Trophoblast cell (in vitro differentiated cells and primary cell): ENCODE measurements around the gene WDTC1.

Experiments used
- DNase-seq, 2 donors: peaks; one replicate each; pipeline ENCODE4 v3.0.0-alpha.2; 2016
- H2AFZ ChIP-seq: 2 replicates; pipeline ENCODE4 v1.6.1; 2013; ENCODE audit warnings: low read length, moderate library complexity, mild to moderate bottlenecking; ENCODE audit not compliant: insufficient read depth, poor library complexity
- H2AK5ac ChIP-seq: 2 replicates; pipeline ENCODE4 v1.6.1; 2013; ENCODE audit warnings: mild to moderate bottlenecking, low read length
- H2BK120ac ChIP-seq: 2 replicates; pipeline ENCODE4 v1.6.1; 2013; ENCODE audit warnings: low read length, mild to moderate bottlenecking, moderate library complexity; ENCODE audit not compliant: insufficient read depth, poor library complexity
- H2BK12ac ChIP-seq: 2 replicates; pipeline ENCODE4 v1.6.1; 2013; ENCODE audit warnings: mild to moderate bottlenecking, low read length, moderate library complexity
- H2BK5ac ChIP-seq: 2 replicates; pipeline ENCODE4 v1.6.1; 2013; ENCODE audit warnings: low read length, low read depth, moderate library complexity, mild to moderate bottlenecking; ENCODE audit not compliant: poor library complexity
- H3K14ac ChIP-seq: 2 replicates; pipeline ENCODE4 v1.6.1; 2013; ENCODE audit warnings: mild to moderate bottlenecking, low read length
- H3K18ac ChIP-seq: 2 replicates; pipeline ENCODE4 v1.6.1; 2013; ENCODE audit warnings: mild to moderate bottlenecking, low read length
- H3K23ac ChIP-seq: 2 replicates; pipeline ENCODE4 v1.6.1; 2013; ENCODE audit warnings: low read length
- H3K27ac ChIP-seq: 2 replicates; pipeline ENCODE4 v1.5.1; 2013; ENCODE audit warnings: low read depth, mild to moderate bottlenecking, inconsistent platforms, low read length, moderate library complexity
- H3K27me3 ChIP-seq: 2 replicates; pipeline ENCODE4 v1.6.1; 2013; ENCODE audit warnings: inconsistent platforms, mild to moderate bottlenecking, low read length, moderate library complexity; ENCODE audit not compliant: insufficient read depth
- H3K36me3 ChIP-seq, 2 experiments: 1 replicate in 1 of 2; 2 replicates in 1 of 2; pipeline ENCODE4 v1.6.1; 2013; ENCODE audit warnings: low read length in 2 of 2, mild to moderate bottlenecking in 2 of 2, moderate library complexity in 1 of 2; ENCODE audit not compliant: insufficient read depth in 2 of 2, control insufficient read depth in 1 of 2
- H3K4ac ChIP-seq: 2 replicates; pipeline ENCODE4 v1.6.1; 2013; ENCODE audit warnings: low read depth, mild to moderate bottlenecking, low read length, moderate library complexity
- H3K4me1 ChIP-seq, 2 experiments: 1 replicate in 1 of 2; 2 replicates in 1 of 2; pipeline ENCODE4 v1.6.1; 2013; ENCODE audit warnings: low read length in 2 of 2, mild to moderate bottlenecking in 2 of 2, moderate library complexity in 1 of 2; ENCODE audit not compliant: insufficient read depth in 2 of 2, control insufficient read depth in 1 of 2
- H3K4me2 ChIP-seq: 2 replicates; pipeline ENCODE4 v1.6.1; 2013; ENCODE audit warnings: inconsistent platforms, mild to moderate bottlenecking, low read length, moderate library complexity
- H3K4me3 ChIP-seq: 2 replicates; pipeline ENCODE4 v1.5.1; 2013; ENCODE audit warnings: mild to moderate bottlenecking, low read depth, low read length, inconsistent platforms
- H3K79me1 ChIP-seq: one replicate; pipeline ENCODE4 v1.6.1; 2013; ENCODE audit warnings: low read length
- H3K79me2 ChIP-seq: 2 replicates; pipeline ENCODE4 v1.6.1; 2013; ENCODE audit warnings: low read length, mild to moderate bottlenecking; ENCODE audit not compliant: control insufficient read depth, insufficient read depth, poor library complexity
- H3K9ac ChIP-seq: 2 replicates; pipeline ENCODE4 v1.6.1; 2013; ENCODE audit warnings: mild to moderate bottlenecking, low read length
- H3K9me3 ChIP-seq: 2 replicates; pipeline ENCODE4 v1.6.1; 2013; ENCODE audit warnings: low read depth, mild to moderate bottlenecking, control low read depth, inconsistent platforms, low read length; ENCODE audit not compliant: insufficient read depth
- H4K12ac ChIP-seq: 2 replicates; pipeline ENCODE4 v1.6.1; 2013; ENCODE audit warnings: low read depth, mild to moderate bottlenecking, low read length, moderate library complexity
- H4K8ac ChIP-seq: 2 replicates; pipeline ENCODE4 v1.6.1; 2013; ENCODE audit warnings: low read depth, mild to moderate bottlenecking, low read length, moderate library complexity
- H4K91ac ChIP-seq: one replicate; pipeline ENCODE4 v1.6.1; 2013; ENCODE audit warnings: low read depth, mild to moderate bottlenecking, low read length, moderate library complexity
- WGBS: extraction: QIAGEN DNeasy Blood & Tissue Kit; methylation state at CpG from one replicate; pipeline ENCODE4 v1.1.7; 2013; ENCODE audit warnings: missing lambda C conversion rate; ENCODE audit not compliant: insufficient read length, insufficient coverage; ENCODE audit errors: extremely low coverage; 5-methylcytosine and 5-hydroxymethylcytosine counted together

WDTC1 gene

DNA sequence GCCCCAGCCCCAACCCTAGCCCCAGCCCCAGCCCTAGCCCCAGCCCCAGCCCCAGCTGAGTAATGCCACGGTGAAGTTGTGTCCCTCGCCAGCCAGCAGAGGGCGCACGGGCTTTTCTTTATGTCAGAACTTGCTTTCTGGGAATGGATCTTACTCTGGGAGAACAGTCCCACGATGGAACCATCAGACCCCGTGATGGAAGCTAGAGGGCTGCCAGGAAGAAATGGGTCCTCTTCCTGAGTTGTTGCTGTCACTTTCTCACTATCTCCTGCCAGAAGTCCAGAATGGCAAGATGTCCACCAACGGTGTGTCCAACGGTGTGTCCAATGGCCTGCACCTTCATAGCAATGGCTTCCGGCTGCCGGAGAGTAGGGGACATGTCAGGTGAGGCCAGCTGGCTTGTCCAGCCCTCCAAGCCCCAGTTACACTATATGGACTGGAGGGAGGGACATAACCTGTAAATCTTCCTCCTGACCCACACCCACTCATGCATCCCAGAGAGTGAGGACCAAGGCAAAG lies 62.4 kb downstream of the WDTC1 start:
- no peak overlapping the region for H3K9ac ChIP-seq
- H3K79me2 ChIP-seq: no peaks in the 10 kb centered on the region
- peaks cover 19 to 24% of the 10 kb centered on the region in 2 experiments for H3K4me1 ChIP-seq
- DNase-seq: peak; percentile 43 to 85
- no peak overlapping the region for H3K4me2 ChIP-seq
- no peaks in the 10 kb centered on the region for H3K9me3 ChIP-seq
- H3K4ac ChIP-seq: no peak overlapping the region
- H3K14ac ChIP-seq: no peak overlapping the region
- peaks cover 10 to 20% of the 10 kb centered on the region in 2 experiments for H3K36me3 ChIP-seq
- no peak overlapping the region for H4K12ac ChIP-seq
- no peak overlapping the region for H3K27ac ChIP-seq
- no peaks in the 10 kb centered on the region for H3K27me3 ChIP-seq
- H3K18ac ChIP-seq: no peak overlapping the region
- no peak overlapping the region for H2AK5ac ChIP-seq
- peaks cover 12% of the 10 kb centered on the region for H3K79me1 ChIP-seq
- no peak overlapping the region for H2BK12ac ChIP-seq
- H4K91ac ChIP-seq: no peak overlapping the region
- H3K23ac ChIP-seq: no peak overlapping the region
- H4K8ac ChIP-seq: no peak overlapping the region
- WGBS: no CpG with 5 or more reads among the region's 10 CpGs
- H2BK120ac ChIP-seq: no peak overlapping the region
- H3K4me3 ChIP-seq: no peak overlapping the region
- H2AFZ ChIP-seq: no peak overlapping the region
- no peak overlapping the region for H2BK5ac ChIP-seq

DNA sequence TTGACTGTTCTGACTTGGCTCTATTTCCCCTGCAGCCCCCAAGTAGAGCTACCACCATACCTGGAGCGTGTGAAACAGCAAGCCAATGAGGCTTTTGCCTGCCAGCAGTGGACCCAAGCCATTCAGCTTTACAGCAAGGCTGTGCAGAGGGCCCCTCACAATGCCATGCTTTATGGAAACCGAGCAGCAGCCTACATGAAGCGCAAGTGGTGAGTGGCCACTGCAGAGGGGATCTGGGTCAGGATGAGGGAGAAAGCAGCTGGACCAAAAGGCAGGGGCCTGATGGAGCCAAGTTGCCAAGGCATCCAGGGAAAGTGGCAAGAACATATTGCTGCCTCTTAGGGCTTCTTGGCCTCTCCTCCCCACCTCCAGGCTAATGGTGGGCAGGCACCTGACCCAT lies 63.5 kb downstream of the WDTC1 start:
- Histone ChIP-seq H3K79me2 (no peaks in the 10 kb centered on the region), H3K9ac (no peak overlapping the region), H2AFZ (no peak overlapping the region), H3K18ac (no peak overlapping the region), H2BK12ac (no peak overlapping the region), H2BK120ac (no peak overlapping the region), H3K27ac (no peak overlapping the region), H3K4me2 (no peak overlapping the region), H3K36me3 (peaks cover 10 to 16% of the 10 kb centered on the region in 2 experiments), H3K9me3 (no peaks in the 10 kb centered on the region), H3K27me3 (no peaks in the 10 kb centered on the region), H4K12ac (no peak overlapping the region), H3K23ac (no peak overlapping the region), H2AK5ac (peak overlapping the region; percentile 18), H4K8ac (no peak overlapping the region), H3K79me1 (peaks cover 12% of the 10 kb centered on the region), H3K4me3 (no peak overlapping the region), H3K4me1 (peaks cover 19 to 24% of the 10 kb centered on the region in 2 experiments), H4K91ac (no peak overlapping the region), H3K14ac (no peak overlapping the region), H2BK5ac (no peak overlapping the region), H3K4ac (no peak overlapping the region)
- DNase-seq: no peak
- WGBS: no CpG with 5 or more reads among the region's 3 CpGs

GRCh38 chr1:27298632-27299384 lies 64.4 kb downstream of the WDTC1 start:
- peaks cover 10 to 15% of the 10 kb centered on the region in 2 experiments for H3K36me3 ChIP-seq
- no peaks in the 10 kb centered on the region for H3K27me3 ChIP-seq
- H3K14ac ChIP-seq: peak overlapping the region; percentile 28
- peak overlapping the region; percentile 81 for H3K27ac ChIP-seq
- no peak overlapping the region for H3K9ac ChIP-seq
- peak overlapping the region; percentile 80 for H4K91ac ChIP-seq
- H3K4me2 ChIP-seq: peak overlapping the region; percentile 19
- H3K4me3 ChIP-seq: no peak overlapping the region
- DNase-seq: no peak
- no peaks in the 10 kb centered on the region for H3K9me3 ChIP-seq
- peaks cover 12% of the 10 kb centered on the region for H3K79me1 ChIP-seq
- no peaks in the 10 kb centered on the region for H3K79me2 ChIP-seq
- peak overlapping the region; percentile 14 for H2AFZ ChIP-seq
- H2BK5ac ChIP-seq: peak overlapping the region; percentile 37
- peak overlapping the region; percentile 59 for H2BK120ac ChIP-seq
- peak overlapping the region; percentile 40 for H2AK5ac ChIP-seq
- H4K8ac ChIP-seq: peak overlapping the region; percentile 27
- H4K12ac ChIP-seq: no peak overlapping the region
- peaks cover 19 to 24% of the 10 kb centered on the region in 2 experiments for H3K4me1 ChIP-seq
- H2BK12ac ChIP-seq: peak overlapping the region; percentile 47
- H3K23ac ChIP-seq: no peak overlapping the region
- no peak overlapping the region for H3K4ac ChIP-seq
- no CpG with 5 or more reads among the region's 8 CpGs for WGBS
- peak overlapping the region; percentile 20 for H3K18ac ChIP-seq

GRCh38 chr1:27299385-27300271 lies 65.2 kb downstream of the WDTC1 start:
- H2BK12ac ChIP-seq: peak overlapping the region; percentile 76
- peaks cover 19 to 24% of the 10 kb centered on the region in 2 experiments for H3K4me1 ChIP-seq
- H3K4ac ChIP-seq: peak overlapping the region; percentile 22
- H3K79me2 ChIP-seq: no peaks in the 10 kb centered on the region
- H3K4me3 ChIP-seq: peak overlapping the region; percentile 2
- H4K8ac ChIP-seq: peak overlapping the region; percentile 80
- DNase-seq: peak; percentile 45 to 53
- H3K36me3 ChIP-seq: peaks cover 8 to 10% of the 10 kb centered on the region in 2 experiments
- peak overlapping the region; percentile 45 for H2AK5ac ChIP-seq
- H3K9ac ChIP-seq: no peak overlapping the region
- H3K9me3 ChIP-seq: no peaks in the 10 kb centered on the region
- H3K79me1 ChIP-seq: peaks cover 12% of the 10 kb centered on the region
- H3K27ac ChIP-seq: peak overlapping the region; percentile 93
- peak overlapping the region; percentile 82 for H4K91ac ChIP-seq
- WGBS: no CpG with 5 or more reads among the region's 14 CpGs
- peak overlapping the region; percentile 73 for H2BK5ac ChIP-seq
- H3K27me3 ChIP-seq: no peaks in the 10 kb centered on the region
- H3K14ac ChIP-seq: peak overlapping the region; percentile 78
- no peak overlapping the region for H3K23ac ChIP-seq
- peak overlapping the region; percentile 65 for H3K18ac ChIP-seq
- peak overlapping the region; percentile 14 for H2AFZ ChIP-seq
- H3K4me2 ChIP-seq: peak overlapping the region; percentile 19
- H4K12ac ChIP-seq: peak overlapping the region; percentile 64
- H2BK120ac ChIP-seq: peak overlapping the region; percentile 74
